Measurements from ENCODE around the gene MTSS2. TPM values are rescaled to one million over a fixed set of nuclear protein-coding genes. Genes with fewer than 3 reads are reported as not detected.

Gene MTSS2
- polyA plus RNA-seq, 1 of the 3 experiments (the other 2 are of a cell fraction) = 54.1 TPM

GRCh38 chr16:70708366-70709246 is 22.8 kb upstream of the MTSS2 start:
- Histone ChIP-seq H3K4me1 (ENCODE audit: control insufficient read depth in 1 of 2, insufficient read depth in 2 of 2, low read depth in 1 of 2, low read length in 1 of 2) (peaks cover 33 to 79% of the 10 kb centered on the region in 2 experiments), H3K27me3 (ENCODE audit: insufficient read depth) (no peaks in the 10 kb centered on the region), H3K4me2 (no peak overlapping the region), H3K4me3 (ENCODE audit: low read depth in 2 of 2, low read length in 1 of 2) (no peak overlapping the region), H3K9me3 (no peaks in the 10 kb centered on the region), H3K9me2 (no peaks in the 10 kb centered on the region), H2AFZ (ENCODE audit: low read depth) (no peak overlapping the region), H3F3A (replicated peaks; ENCODE audit: insufficient read depth) (peaks cover 25% of the 10 kb centered on the region), H3K36me3 (replicated peaks in 1 of 2; ENCODE audit: control insufficient read depth in 1 of 2, insufficient read depth in 2 of 2, low read length in 1 of 2) (no peaks in the 10 kb centered on the region), H3K27ac (ENCODE audit: low read depth in 2 of 2, low read length in 1 of 2) (peak overlapping the region in 1 of 2 experiments; percentile 96; a peak in 1 of 4 replicates), H4K20me1 (ENCODE audit: insufficient read depth) (no peaks in the 10 kb centered on the region), H3K79me2 (ENCODE audit: insufficient read depth) (no peaks in the 10 kb centered on the region), H3K9ac (no peak overlapping the region)
- POLR2A ChIA-PET = interaction anchor here (0.9 kb wide), 1 partner anchor 62 kb away, joined by 4 read pairs; no protein-coding TSS in a partner anchor
- CTCF ChIA-PET = interaction anchor here (0.9 to 1.4 kb wide), 2 partner anchors 16 to 29 kb away, joined by 3 to 4 read pairs; no protein-coding TSS in a partner anchor
- DNase-seq = no peak
- 84% methylated on average over 15 of the region's 20 CpGs for WGBS (ENCODE audit: low lambda C conversion rate)
- TF ChIP-seq RCOR1 (IDR thresholded peaks at IDR 0.05; ENCODE audit: low read length) = no peak
- TF ChIP-seq REST (IDR thresholded peaks at IDR 0.05; ENCODE audit: low read depth, low read length) = no peak
- TF ChIP-seq GATA2 (CRISPR knock-in tag; IDR thresholded peaks at IDR 0.05) = no peak
- TF ChIP-seq GABPA (IDR thresholded peaks at IDR 0.05; ENCODE audit: low read depth) = no peak
- no peak for TF ChIP-seq CTCF (IDR thresholded peaks at IDR 0.05)
- TF ChIP-seq USF1 (IDR thresholded peaks at IDR 0.05; ENCODE audit: borderline replicate concordance, low read depth) = no peak
- TF ChIP-seq EP300 (IDR thresholded peaks at IDR 0.05; ENCODE audit: borderline replicate concordance in 1 of 2, low read depth in 1 of 2, low read length in 1 of 2) = no peak
- TF ChIP-seq FOSL2 (IDR thresholded peaks at IDR 0.05; ENCODE audit: borderline replicate concordance, low read depth) = no peak
- no peak for TF ChIP-seq IRF3 (IDR thresholded peaks at IDR 0.05; ENCODE audit: low read depth, low read length)
